KMS-11 (cell line): ENCODE data around the gene UGDH.

Experiments used
- H2AFZ ChIP-seq: fragments of 200-600 bp; sonication (generic); 2 replicates; pipeline ENCODE4 v1.6.1; 2016; ENCODE audit warnings: antibody characterized with exemption, mixed run types, low read depth
- H3K27ac ChIP-seq: fragments of 200-600 bp; sonication (generic); 2 replicates; pipeline ENCODE4 v1.6.1; 2016; ENCODE audit warnings: mild to moderate bottlenecking, mixed run types
- H3K27me3 ChIP-seq: fragments of 200-600 bp; sonication (generic); 2 replicates; pipeline ENCODE4 v1.6.1; 2017; ENCODE audit warnings: mild to moderate bottlenecking, low read depth, mixed run types, moderate library complexity; ENCODE audit not compliant: insufficient read depth
- H3K36me3 ChIP-seq: fragments of 200-600 bp; sonication (generic); 2 replicates; pipeline ENCODE4 v1.6.1; 2017; ENCODE audit warnings: mild to moderate bottlenecking, mixed run types; ENCODE audit not compliant: insufficient read depth
- H3K4me1 ChIP-seq: fragments of 200-600 bp; sonication (generic); 2 replicates; pipeline ENCODE4 v1.6.1; 2016; ENCODE audit warnings: mild to moderate bottlenecking, low read depth, mixed run types; ENCODE audit not compliant: poor library complexity, severe bottlenecking
- H3K4me2 ChIP-seq: fragments of 200-600 bp; sonication (generic); 2 replicates; pipeline ENCODE4 v1.7.0; 2016; ENCODE audit warnings: mild to moderate bottlenecking, mixed run types
- H3K4me3 ChIP-seq: fragments of 200-600 bp; sonication (generic); IDR thresholded peaks from 2 replicates; pipeline ENCODE4 v1.6.1; 2017; ENCODE audit warnings: low read depth, low read length, mixed read lengths; ENCODE audit not compliant: insufficient read depth
- H3K79me2 ChIP-seq: fragments of 200-600 bp; sonication (generic); 2 replicates; pipeline ENCODE4 v1.6.1; 2016; ENCODE audit warnings: low read depth, mixed run types; ENCODE audit not compliant: insufficient read depth
- H3K9ac ChIP-seq: fragments of 200-600 bp; sonication (generic); 2 replicates; pipeline ENCODE4 v1.6.1; 2016; ENCODE audit warnings: mild to moderate bottlenecking, mixed run types
- H4K20me1 ChIP-seq: fragments of 200-600 bp; sonication (generic); 2 replicates; pipeline ENCODE4 v1.6.1; 2016; ENCODE audit warnings: mild to moderate bottlenecking, mixed run types; ENCODE audit not compliant: insufficient read depth
- CTCF ChIP-seq: fragments of 200-600 bp; sonication (generic); conservative IDR thresholded peaks from 2 replicates; pipeline ENCODE4 v1.6.1; 2017; ENCODE audit warnings: low read depth, mild to moderate bottlenecking, antibody characterized with exemption, low read length, moderate library complexity, mixed read lengths

Gene UGDH

GRCh38 chr4:39528061-39528465 lies 824 bp upstream of the UGDH start:
- Histone ChIP-seq H3K4me1 (peaks cover 4% of the 10 kb centered on the region), H3K4me2 (peak overlapping the region; percentile 38; the same call in 1 of the 2 replicates), H3K4me3 (peak overlapping the region; percentile 25), H2AFZ (peak overlapping the region; percentile 83), H3K79me2 (0 out of 2 replicates have a peak, but pooled peaks cover 5% of the 10 kb centered on the region), H4K20me1 (no peaks in the 10 kb centered on the region), H3K36me3 (no peaks in the 10 kb centered on the region), H3K9ac (peak overlapping the region; percentile 74), H3K27ac (peak overlapping the region; percentile 18; the same call in 1 of the 2 replicates), H3K27me3 (no peaks in the 10 kb centered on the region)
- TF ChIP-seq CTCF: no peak

- H3K27ac ChIP-seq: no peak overlapping the region; the same call in 1 of the 2 replicates
- 0 out of 2 replicates have a peak, but pooled peaks cover 5% of the 10 kb centered on the region for H3K79me2 ChIP-seq
- peak overlapping the region; percentile 83 for H2AFZ ChIP-seq
- peak overlapping the region; percentile 79 for H3K4me2 ChIP-seq
- peak overlapping the region; percentile 58 for H3K4me3 ChIP-seq
- H4K20me1 ChIP-seq: no peaks in the 10 kb centered on the region
- H3K36me3 ChIP-seq: no peaks in the 10 kb centered on the region
- H3K27me3 ChIP-seq: no peaks in the 10 kb centered on the region
- no peak for TF ChIP-seq CTCF
- peaks cover 4% of the 10 kb centered on the region for H3K4me1 ChIP-seq
- H3K9ac ChIP-seq: peak overlapping the region; percentile 74
These were observed 409 bp downstream of the UGDH start for GRCh38 chr4:39526765-39527295.

- H3K27me3 ChIP-seq: no peaks in the 10 kb centered on the region
- peak overlapping the region; percentile 79 for H3K4me2 ChIP-seq
- H2AFZ ChIP-seq: peak overlapping the region; percentile 83; the same call in 1 of the 2 replicates
- H3K4me1 ChIP-seq: peaks cover 4% of the 10 kb centered on the region
- peak overlapping the region; percentile 74; the same call in 1 of the 2 replicates for H3K9ac ChIP-seq
- no peaks in the 10 kb centered on the region for H3K36me3 ChIP-seq
- H3K27ac ChIP-seq: no peak overlapping the region
- H4K20me1 ChIP-seq: no peaks in the 10 kb centered on the region
- TF ChIP-seq CTCF: no peak
- no peak overlapping the region for H3K4me3 ChIP-seq
- H3K79me2 ChIP-seq: 0 out of 2 replicates have a peak, but pooled peaks cover 5% of the 10 kb centered on the region
These were observed 1.2 kb downstream of the UGDH start for GRCh38 chr4:39525822-39526690.

GRCh38 chr4:39524161-39524957 lies 2.9 kb downstream of the UGDH start:
- Histone ChIP-seq H3K4me2 (no peak overlapping the region), H3K36me3 (no peaks in the 10 kb centered on the region), H2AFZ (no peak overlapping the region), H3K4me1 (peaks cover 4% of the 10 kb centered on the region), H3K9ac (no peak overlapping the region), H3K27me3 (no peaks in the 10 kb centered on the region), H3K27ac (no peak overlapping the region), H3K79me2 (0 out of 2 replicates have a peak, but pooled peaks cover 5% of the 10 kb centered on the region), H3K4me3 (no peak overlapping the region), H4K20me1 (no peaks in the 10 kb centered on the region)
- no peak for TF ChIP-seq CTCF
